GM12878 (cell line): ENCODE results near the gene CABLES1. TPM values are rescaled to one million over a fixed set of nuclear protein-coding genes. Genes with fewer than 3 reads are reported as not detected.

ENCODE experiments used
- BRCA1 ChIP-seq: IDR thresholded peaks from 2 replicates; pipeline ENCODE4 v1.6.1; 2011; ENCODE audit warnings: low read depth, low read length, improper control_type of control experiment
- CBX5 ChIP-seq: sonication (generic); IDR thresholded peaks from 2 replicates; pipeline ENCODE4 v1.6.1; 2016; ENCODE audit warnings: low read depth, moderate library complexity, mild to moderate bottlenecking, inconsistent platforms
- CREM ChIP-seq: IDR thresholded peaks from 2 replicates; pipeline ENCODE4 v1.6.1; 2014; ENCODE audit warnings: antibody characterized with exemption, low read depth
- IRF4 ChIP-seq: IDR thresholded peaks from 2 replicates; pipeline ENCODE4 v1.6.1; 2011; ENCODE audit warnings: low read depth, low read length
- POU2F2 ChIP-seq: IDR thresholded peaks from 3 replicates; pipeline ENCODE4 v1.6.1; 2011; ENCODE audit warnings: low read depth, mild to moderate bottlenecking, low read length, borderline replicate concordance
- RAD51 ChIP-seq: fragments of 450-650 bp; IDR thresholded peaks from 2 replicates; pipeline ENCODE4 v1.6.1; 2016; ENCODE audit warnings: moderate library complexity, mild to moderate bottlenecking, inconsistent platforms
- STAT1 ChIP-seq: fragments of 450-650 bp; conservative IDR thresholded peaks from 2 replicates; pipeline ENCODE4 v1.6.1; 2014; ENCODE audit warnings: antibody characterized with exemption, mild to moderate bottlenecking
- SUPT20H ChIP-seq: IDR thresholded peaks from 2 replicates; pipeline ENCODE4 v1.6.1; 2011; ENCODE audit warnings: low read depth, mild to moderate bottlenecking, low read length, moderate library complexity, borderline replicate concordance; ENCODE audit not compliant: control insufficient read depth
- WRNIP1 ChIP-seq: IDR thresholded peaks from 2 replicates; pipeline ENCODE4 v1.6.1; 2011; ENCODE audit warnings: low read depth, low read length, improper control_type of control experiment, borderline replicate concordance
- ZBTB40 ChIP-seq: fragments of 450-650 bp; IDR thresholded peaks from 2 replicates; pipeline ENCODE4 v1.6.1; 2016; ENCODE audit warnings: mild to moderate bottlenecking, moderate library complexity, borderline replicate concordance
- polyA plus RNA-seq, 11 experiments: library from polyadenylated mRNA; depleted of rRNA in 4 of 11; unstranded in 6 of 11; stranded (reverse) in 5 of 11; fragments of >200 nt; fragmentation: Nextera tagmentation in 4 of 11; fragmentation: Illumina TruSeq in 1 of 11; extraction: Ambion mirVana in 4 of 11; extraction: Trizol in 1 of 11; gene quantifications; 1 replicate in 1 of 11; 2 replicates in 10 of 11; pipeline versions ENCODE4 v1.2.1 to v1.2.3, GENCODE V29; 2011 to 2016; ENCODE audit warnings: inconsistent platforms in 2 of 11, missing spikeins in 2 of 11, low read depth in 1 of 11
- total RNA-seq, 4 experiments: library from RNA; depleted of rRNA in 3 of 4; stranded (reverse); fragments of >200 nt in 3 of 4; fragmentation: Illumina TruSeq in 1 of 4; extraction: Trizol in 1 of 4; gene quantifications; 2 replicates each; pipeline versions ENCODE4 v1.2.1 to v1.2.3, GENCODE V29; 2013 to 2021
- TF ChIP-seq, protein P1 (sequence below), 3 experiments: IDR thresholded peaks in 2 of 3; conservative IDR thresholded peaks in 1 of 3; 2 replicates each; pipeline ENCODE4 v1.5.1; 2011; ENCODE audit warnings: low read depth in 3 of 3, low read length in 3 of 3, mild to moderate bottlenecking in 3 of 3, control low read depth in 2 of 3, moderate library complexity in 2 of 3, inconsistent platforms in 1 of 3, mixed read lengths in 1 of 3; ENCODE audit not compliant: control insufficient read depth in 2 of 3, insufficient read depth in 1 of 3; ENCODE audit errors: extremely low read depth in 1 of 3
- TF ChIP-seq, protein P2 (sequence below): fragments of 450-650 bp; IDR thresholded peaks from 2 replicates; pipeline ENCODE4 v1.6.1; 2017; ENCODE audit warnings: mild to moderate bottlenecking
- TF ChIP-seq, protein P3 (sequence below): fragments of 450-650 bp; IDR thresholded peaks from 2 replicates; pipeline ENCODE4 v1.6.1; 2017; ENCODE audit warnings: borderline replicate concordance

Gene CABLES1
- total and polyA plus RNA-seq, 10 of the 15 experiments (the other 5 are each of a cell fraction or from before 2014, with no cell fraction given), result 2.9 to 27.2 (median 8.2) TPM

DNA sequence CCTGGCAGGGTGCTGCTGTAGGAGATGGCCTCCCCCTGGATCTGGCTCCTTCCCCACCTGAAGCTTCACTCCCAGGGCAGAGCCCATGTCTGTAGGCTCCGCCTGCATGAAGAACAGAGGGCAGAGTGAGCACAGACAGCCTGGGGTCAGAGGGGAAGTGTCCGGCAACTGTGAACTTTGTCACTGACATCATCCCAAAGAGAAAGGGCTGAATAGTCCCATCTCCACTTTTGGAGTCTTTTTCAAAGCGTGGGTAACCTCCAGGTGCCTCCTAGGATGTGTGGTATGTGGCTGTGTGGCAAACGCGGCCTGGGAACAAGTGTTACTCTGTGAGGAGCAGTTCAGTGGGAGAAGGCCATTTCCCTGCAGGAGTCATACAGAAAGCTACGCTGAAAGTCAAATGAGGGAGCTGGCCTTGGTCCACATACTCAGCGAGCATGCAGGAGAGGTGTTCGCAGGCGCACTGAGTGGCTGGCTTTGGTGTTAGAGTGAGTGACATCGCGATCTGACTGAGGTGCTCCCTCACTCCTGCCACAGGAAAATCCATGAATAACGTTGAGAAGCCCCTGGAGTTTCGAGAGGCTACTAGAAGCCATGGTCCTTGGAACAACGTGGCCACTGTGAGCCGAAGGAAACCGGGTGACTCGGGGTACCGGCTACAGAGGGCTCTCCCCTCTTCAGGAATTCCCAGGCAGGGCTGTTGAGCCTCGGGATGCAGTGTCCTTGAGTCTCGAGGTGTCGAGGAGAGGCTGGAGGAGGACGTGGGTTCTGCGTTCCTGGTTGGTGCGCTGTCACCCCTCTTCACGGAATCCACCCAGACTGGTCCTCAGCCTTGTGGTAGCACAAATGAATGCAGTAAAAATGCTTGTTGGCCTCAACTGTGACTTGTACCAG, 54.7 kb downstream of the CABLES1 start (continued):
- no peak for TF ChIP-seq POU2F2
- no peak for TF ChIP-seq SUPT20H
- TF ChIP-seq ZBTB40, result no peak
- TF ChIP-seq IRF4, result no peak
- TF ChIP-seq RAD51, result no peak
- TF ChIP-seq, protein P1, sequence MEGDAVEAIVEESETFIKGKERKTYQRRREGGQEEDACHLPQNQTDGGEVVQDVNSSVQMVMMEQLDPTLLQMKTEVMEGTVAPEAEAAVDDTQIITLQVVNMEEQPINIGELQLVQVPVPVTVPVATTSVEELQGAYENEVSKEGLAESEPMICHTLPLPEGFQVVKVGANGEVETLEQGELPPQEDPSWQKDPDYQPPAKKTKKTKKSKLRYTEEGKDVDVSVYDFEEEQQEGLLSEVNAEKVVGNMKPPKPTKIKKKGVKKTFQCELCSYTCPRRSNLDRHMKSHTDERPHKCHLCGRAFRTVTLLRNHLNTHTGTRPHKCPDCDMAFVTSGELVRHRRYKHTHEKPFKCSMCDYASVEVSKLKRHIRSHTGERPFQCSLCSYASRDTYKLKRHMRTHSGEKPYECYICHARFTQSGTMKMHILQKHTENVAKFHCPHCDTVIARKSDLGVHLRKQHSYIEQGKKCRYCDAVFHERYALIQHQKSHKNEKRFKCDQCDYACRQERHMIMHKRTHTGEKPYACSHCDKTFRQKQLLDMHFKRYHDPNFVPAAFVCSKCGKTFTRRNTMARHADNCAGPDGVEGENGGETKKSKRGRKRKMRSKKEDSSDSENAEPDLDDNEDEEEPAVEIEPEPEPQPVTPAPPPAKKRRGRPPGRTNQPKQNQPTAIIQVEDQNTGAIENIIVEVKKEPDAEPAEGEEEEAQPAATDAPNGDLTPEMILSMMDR (IDR thresholded peaks at IDR 0.05 in 2 of 3, conservative IDR thresholded peaks at IDR 0.05 in 1 of 3; ENCODE audit: control insufficient read depth in 2 of 3, extremely low read depth in 1 of 3, insufficient read depth in 1 of 3, low read depth in 3 of 3, low read length in 3 of 3), result no peak
- TF ChIP-seq WRNIP1, result no peak
- TF ChIP-seq, protein P2, sequence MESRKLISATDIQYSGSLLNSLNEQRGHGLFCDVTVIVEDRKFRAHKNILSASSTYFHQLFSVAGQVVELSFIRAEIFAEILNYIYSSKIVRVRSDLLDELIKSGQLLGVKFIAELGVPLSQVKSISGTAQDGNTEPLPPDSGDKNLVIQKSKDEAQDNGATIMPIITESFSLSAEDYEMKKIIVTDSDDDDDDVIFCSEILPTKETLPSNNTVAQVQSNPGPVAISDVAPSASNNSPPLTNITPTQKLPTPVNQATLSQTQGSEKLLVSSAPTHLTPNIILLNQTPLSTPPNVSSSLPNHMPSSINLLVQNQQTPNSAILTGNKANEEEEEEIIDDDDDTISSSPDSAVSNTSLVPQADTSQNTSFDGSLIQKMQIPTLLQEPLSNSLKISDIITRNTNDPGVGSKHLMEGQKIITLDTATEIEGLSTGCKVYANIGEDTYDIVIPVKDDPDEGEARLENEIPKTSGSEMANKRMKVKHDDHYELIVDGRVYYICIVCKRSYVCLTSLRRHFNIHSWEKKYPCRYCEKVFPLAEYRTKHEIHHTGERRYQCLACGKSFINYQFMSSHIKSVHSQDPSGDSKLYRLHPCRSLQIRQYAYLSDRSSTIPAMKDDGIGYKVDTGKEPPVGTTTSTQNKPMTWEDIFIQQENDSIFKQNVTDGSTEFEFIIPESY, result no peak
- no peak for TF ChIP-seq STAT1
- TF ChIP-seq, protein P3, sequence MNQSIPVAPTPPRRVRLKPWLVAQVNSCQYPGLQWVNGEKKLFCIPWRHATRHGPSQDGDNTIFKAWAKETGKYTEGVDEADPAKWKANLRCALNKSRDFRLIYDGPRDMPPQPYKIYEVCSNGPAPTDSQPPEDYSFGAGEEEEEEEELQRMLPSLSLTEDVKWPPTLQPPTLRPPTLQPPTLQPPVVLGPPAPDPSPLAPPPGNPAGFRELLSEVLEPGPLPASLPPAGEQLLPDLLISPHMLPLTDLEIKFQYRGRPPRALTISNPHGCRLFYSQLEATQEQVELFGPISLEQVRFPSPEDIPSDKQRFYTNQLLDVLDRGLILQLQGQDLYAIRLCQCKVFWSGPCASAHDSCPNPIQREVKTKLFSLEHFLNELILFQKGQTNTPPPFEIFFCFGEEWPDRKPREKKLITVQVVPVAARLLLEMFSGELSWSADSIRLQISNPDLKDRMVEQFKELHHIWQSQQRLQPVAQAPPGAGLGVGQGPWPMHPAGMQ, result no peak
- no peak for TF ChIP-seq CBX5
- no peak for TF ChIP-seq BRCA1
- no peak for TF ChIP-seq CREM
